Stimulated activated CD8-positive, alpha-beta memory T cell treated with anti-CD3 and anti-CD28 coated beads, Interleukin-12 subunit alpha, Interleukin-12 subunit beta, amount 100 ng/mL, for 4 hours (primary cell): Measurements from ENCODE around the gene ZNF668.
"Not testable (repeated sequence)": the region's sequence is repeated elsewhere in the genome, so short reads cannot be mapped to it uniquely, and the experiment has no call there.

Source experiments
- DNase-seq: peaks from one replicate; pipeline ENCODE4 v3.0.0-alpha.2; 2020; ENCODE audit warnings: low read depth

Gene ZNF668

DNA sequence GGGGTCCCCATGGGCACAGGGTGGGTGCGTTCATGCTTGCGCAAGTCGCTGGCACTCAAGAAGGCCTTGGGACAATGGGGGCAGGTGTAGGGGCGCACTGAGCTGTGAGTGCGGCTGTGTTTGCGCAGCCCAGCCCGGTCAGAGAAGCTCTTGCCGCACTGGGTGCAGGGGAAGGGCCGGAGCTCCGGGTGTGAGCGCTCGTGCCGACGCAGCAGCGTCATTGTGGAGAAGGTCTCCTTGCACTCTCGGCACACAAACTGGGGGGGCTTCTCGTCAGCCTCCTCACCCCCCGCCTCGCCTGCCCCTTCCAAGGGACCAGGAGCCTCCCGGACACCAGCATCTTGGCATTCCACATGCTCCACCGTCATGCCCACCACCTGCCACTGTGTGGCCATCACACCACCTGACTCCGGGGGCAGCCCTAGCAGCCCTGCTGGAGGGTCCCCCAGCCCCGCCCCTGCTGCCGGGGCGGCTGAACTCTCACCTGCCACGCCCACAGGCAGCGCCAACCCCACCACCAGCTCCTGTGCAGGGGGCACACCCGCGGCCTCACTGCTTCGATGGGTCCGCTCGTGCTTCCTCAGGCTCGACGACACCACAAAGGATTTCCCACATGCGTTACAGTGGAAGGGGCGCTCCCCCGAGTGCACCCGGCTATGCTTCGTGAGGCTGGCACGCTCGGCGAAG lies 12.8 kb downstream of the ZNF668 start:
- DNase-seq = no peak

DNA sequence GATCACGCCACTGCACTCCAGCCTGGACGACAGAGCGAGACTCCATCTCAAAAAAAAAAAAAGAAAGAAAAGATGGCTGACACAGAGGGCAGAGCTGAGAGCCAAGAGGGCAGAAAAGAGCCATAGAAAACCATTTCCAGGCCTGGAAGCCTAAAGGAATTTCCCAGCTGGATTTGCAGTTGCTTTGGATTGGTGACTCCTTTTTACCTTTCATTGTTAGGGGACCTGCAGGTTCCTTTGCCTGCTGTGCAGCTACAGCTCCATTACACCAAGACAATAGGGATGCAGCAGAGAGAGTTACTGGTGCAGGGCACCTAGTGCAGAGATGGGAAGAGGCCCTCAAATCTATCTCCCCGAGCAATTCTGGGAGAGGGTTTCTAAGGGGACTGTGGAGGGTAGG lies 18.4 kb downstream of the ZNF668 start:
- no peak for DNase-seq

DNA sequence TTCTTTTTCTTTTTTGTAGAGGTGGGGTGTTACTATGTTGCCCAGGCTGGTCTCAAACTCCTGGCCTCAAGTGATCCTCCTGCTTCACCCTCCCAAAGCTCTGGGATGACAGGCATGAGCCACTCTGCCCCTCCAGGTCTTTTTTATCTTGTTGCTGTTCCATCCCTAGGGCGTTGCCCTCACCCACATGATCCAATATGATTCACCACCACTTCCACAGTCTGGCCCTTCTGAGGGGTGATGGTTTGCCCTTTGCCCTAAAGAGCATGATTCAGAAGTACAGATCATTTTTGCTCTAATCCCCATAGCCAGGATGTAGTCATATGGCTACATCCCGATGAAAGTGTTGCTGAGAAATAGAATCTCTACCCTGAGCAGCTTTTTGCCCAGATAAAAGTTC lies 21.9 kb downstream of the ZNF668 start:
- DNase-seq = no peak

DNA sequence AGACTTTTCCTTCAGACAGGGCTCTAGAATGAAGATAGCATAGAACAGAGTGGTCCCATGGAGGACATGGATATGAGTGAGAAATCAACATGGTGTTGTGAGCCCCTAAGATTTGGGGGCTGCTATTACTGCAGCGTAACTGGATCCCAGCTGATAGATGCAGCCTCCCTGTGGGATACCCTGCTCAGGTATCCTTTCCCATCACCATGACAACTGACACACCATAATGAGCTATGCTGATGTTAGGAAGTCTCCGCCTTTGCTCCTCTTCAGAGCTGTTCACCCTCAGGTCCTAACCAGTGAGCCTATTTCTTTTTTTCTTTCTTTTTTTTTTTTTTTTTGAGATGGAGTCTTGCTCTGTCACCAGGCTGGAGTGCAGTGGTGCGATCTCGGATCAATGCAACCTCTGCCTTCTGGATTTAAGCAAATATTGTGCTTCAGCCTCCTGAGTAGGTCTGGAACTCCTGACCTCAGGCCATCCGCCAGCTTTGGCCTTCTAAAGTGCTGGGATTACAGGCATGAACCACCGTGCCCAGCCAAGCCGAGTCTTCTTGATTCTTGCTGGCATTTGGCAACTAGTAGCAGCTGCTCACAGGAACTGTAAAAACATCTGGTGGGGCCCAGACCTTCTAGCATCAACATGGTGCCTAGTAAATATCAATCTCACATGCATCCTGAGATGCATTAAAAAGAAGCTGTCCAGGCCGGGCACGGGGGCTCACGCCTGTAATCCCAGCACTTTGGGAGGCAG lies 23.6 kb downstream of the ZNF668 start:
- no peak for DNase-seq

DNA sequence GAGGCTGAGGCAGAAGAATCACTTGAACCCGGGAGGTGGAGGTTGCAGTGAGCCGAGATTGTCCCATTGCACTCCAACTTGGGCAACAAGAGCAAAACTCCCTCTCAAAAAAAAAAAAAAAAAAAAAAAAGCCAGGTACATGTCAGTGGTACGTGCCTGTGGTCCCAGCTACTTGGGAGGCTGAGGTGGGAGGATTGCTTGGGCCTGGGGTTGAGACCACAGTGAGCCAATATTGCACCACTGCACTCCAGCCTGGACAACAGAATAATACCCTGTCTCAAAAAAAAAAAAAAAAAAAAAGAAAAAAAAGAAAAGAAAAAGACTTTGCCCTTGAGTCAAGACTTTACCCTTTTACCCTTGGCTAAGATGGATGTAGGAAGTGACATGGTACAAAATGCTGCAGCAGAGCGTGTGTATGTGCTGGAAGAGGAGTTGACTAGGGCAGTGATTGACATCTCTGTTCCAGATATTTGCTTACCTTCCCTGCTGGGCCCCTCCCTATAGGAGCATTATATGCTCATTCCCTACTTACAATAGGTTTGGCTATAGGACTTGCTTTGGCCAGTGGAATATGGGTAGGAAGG lies 30.1 kb downstream of the ZNF668 start:
- no peak for DNase-seq

DNA sequence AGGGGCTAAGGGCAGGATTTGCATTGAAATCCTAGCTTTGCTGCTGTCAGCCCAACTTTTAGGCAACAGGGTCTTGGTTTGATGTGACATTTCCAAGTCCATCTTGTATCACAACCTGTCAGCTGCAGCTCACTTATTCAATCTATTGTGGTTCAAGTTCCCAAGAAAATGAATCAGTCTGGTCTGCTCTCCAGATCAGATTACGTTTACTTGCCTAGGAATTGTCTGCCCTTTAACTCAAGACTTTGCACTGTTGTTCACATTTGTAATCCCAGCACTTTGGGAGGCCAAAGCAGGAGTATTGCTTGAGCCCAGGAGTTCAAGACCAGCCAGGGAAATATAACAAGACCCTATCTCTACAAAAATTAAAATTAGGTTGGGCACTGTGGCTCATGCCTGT lies 30.7 kb downstream of the ZNF668 start:
- DNase-seq = no peak

DNA sequence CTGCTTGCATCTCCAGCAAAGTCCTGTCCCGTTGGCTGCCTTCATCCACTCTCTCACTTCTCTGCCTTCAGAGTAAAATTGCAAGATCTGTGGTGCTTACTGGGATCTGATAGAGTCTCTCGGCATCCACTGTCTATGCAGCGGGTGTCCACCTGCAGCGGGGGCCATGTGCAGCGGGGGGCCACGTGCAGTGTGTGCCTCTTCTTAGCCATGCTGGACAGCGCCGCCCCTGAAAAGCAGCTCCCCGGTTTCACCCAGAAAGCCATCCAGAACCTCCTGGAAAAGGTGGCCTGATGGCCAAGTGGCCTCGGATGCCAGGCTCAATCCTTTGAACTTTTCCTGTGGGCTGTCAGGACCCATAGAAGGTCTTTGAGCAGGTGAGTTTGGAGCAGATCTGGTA lies 31.2 kb downstream of the ZNF668 start:
- no peak for DNase-seq

DNA sequence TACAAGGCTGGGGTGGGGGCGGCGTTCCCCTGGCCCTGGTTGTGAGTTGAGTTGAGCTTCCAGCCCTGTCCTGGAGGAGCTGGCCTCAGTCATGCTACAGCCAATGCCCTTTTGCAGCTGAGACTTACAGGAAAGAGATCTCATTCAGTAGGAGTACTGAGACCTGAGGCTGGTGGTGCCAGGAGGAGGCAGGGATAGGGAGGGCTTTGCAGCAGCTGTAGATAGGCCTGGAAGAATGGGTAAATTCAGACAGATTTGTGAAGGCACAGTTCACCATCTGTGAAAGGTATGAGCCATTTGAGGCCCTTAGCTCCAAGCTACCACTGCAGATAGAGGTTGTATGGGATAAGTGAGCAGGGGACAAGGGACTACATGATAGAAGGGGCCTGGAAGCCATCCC lies 35.0 kb downstream of the ZNF668 start:
- no peak for DNase-seq

DNA sequence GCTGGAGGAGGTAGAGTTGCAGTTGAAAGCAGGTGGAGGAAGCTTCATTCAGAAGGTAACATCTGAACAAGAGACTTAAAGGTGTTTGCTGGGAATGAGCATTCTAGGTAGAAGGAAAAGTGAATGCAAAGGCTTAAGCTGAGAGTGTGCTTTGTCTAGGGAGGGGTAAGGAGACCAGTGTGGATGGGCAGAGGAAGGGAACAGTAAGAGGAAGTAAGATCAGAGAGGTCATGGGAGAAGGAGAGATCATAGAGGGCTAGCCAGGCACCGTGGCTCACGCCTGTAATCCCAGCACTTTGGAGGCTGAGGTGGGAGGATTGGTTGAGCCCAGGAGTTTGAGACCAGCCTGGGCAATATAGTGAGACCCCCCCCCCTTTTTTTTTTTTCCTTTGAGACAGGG lies 37.3 kb downstream of the ZNF668 start:
- no peak for DNase-seq

DNA sequence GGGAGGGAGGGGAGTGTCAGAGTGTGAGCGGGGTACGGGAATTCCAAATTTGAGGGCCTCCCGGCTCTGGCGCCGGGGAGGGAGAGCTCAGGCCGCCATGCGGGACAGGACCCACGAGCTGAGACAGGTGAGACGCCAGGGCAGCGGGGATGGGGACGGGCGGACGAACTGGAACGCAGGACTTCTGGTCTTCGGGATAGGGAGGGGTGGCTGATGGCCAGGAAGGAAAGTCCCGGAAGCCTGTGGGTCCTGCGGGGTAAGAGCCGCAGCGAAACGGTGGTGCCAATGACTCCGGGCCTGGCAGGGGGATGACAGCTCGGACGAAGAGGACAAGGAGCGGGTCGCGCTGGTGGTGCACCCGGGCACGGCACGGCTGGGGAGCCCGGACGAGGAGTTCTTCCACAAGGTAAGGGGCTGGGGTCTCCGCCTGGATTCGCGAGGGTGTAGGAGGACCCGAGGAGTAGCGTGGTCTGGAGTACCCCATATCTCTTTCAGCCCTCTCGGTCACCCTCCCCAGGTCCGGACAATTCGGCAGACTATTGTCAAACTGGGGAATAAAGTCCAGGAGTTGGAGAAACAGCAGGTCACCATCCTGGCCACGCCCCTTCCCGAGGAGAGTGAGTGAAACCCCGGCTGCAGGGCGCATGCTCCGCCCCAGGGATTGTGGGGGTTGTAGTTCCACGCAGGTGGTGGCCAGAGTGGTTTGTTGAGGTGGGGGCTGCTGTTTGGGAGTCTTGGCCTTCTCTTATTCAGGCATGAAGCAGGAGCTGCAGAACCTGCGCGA lies 40.1 kb downstream of the ZNF668 start:
- DNase-seq = peak; percentile 80

DNA sequence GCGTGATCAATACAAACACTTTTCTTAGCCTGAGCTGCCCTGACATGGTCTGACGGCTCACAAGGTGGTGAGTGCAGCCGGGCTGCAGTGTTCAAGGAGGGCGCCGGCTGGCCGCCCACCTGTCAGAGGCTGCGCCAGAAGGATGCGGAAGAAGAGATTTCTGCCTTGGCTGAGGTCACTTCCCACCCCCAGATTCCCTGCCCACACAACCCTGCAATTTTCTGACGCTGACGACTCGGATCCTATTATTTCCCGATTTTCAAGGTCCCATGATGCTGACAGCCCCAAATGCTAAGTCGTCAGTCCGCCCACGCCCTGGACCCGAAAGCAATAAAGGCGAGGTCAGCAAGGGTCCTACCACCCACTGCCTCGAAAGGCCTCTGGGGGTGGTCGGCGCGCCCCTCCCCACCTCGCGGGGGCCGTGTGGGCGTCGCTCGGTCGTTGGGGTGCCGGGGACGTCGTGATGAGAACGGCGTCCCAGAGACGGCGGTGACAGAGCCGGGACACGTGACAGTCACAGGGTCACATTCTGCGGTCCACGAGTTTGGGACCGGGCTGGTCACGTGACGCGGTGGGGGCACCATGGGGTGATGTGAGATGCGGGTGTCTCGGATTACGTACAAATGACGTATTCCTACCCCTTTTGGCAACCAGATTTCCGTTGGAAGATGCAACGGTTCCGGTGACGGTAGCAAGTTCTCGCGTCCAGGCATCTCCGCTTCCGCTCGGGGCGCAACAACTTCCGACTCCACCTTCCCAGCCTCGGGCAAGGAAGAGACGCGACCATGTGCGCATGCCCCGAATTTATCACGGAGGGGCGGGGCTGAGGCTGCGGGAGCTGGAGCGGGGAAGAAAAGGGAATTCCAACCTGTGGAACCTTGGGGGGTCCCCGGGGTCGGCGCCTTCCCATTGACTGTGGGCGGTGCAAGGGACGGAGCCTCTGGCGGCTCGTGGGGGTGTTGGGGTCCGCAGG lies 41.0 kb downstream of the ZNF668 start, which contains the start of gene STX4:
TSS of gene STX4 (plus strand) at position 823 of the 973 bp plus-strand sequence. CDS start 248 bp downstream, outside the sequence.
- peak; percentile 93 for DNase-seq

DNA sequence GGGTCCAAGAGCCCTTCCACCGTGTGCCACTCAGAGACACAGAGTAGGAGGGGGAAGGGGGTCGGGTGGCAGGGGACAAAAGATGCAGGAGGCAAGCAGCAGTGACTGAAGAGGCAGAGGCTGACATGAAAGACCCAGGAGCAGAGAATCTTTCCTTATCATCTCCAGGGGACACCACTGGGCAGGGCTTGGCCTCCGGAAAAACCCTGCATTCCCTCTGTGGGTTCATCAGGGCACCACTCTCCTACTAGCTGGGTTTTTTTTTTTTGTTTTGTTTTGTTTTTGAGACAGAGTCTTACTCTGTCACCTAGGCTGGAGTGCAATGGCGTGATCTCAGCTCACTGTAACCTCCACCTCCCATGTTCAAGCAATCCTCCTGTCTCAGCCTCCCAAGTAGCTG lies 42.8 kb downstream of the ZNF668 start:
- no peak for DNase-seq

DNA sequence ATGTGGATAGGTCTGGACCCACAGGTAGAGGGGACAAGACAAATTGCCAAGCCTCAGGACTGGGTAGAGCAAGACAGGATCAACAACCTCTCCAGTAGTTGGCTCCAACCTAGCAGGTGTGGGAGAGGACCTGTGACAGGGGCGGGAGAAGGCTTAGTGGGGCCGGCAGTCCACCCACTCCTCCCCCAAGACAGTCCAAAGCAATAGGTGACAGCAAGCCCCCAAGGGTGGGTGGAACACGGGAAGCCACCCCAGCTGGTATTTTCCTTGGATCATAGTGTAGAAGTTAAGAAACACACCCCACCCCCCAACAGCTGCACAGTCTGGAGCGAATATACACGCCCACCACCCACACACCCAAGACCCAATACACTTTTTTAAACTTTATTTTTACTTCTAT lies 44.8 kb downstream of the ZNF668 start:
- DNase-seq = no peak

DNA sequence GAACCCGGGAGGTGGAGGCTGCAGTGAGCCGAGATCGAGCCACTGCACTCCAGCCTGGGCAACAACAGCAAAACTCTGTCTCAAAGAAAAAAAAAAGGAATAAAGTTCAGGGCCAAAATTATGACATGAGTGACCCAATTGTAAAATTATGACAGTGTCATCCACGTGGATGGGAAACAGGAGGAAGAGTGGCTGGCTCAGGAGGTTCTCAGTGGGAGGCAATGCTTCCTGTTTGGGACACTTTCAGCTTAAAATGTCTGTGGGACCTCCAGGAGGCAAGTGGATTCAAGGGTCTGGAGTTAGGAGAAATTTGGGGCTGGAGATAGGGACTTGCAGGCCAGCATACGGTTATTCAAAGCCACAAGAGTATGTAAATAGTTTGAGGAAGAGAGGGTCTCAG lies 48.7 kb downstream of the ZNF668 start:
- DNase-seq = no peak

DNA sequence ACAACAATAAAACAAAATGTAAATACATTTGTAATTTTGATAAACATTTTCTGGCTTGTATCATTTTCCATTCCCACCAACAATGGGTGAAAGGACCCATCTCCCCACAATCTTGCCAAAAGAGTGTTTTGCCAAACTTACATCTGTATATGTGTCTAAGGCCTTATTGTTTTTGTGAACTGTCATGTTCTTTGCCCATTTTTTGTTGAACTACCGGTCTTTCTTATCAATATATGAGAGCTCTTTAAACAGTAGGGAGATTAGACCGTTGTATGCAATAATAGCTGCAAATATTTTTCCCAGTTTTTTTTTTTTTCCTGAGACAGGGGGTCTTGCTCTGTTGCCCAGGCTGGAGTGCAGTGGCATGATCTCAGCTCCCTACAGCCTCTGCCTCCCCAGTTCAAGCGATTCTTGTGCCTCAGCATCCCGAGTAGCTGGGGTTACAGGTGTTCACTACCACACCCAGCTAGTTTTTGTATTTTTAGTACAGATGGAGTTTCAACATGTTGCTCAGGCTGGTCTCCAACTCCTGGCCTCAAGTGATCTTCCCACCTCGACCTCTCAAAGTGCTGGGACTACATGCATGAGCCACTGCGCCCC lies 50.3 kb downstream of the ZNF668 start:
- DNase-seq = no peak

DNA sequence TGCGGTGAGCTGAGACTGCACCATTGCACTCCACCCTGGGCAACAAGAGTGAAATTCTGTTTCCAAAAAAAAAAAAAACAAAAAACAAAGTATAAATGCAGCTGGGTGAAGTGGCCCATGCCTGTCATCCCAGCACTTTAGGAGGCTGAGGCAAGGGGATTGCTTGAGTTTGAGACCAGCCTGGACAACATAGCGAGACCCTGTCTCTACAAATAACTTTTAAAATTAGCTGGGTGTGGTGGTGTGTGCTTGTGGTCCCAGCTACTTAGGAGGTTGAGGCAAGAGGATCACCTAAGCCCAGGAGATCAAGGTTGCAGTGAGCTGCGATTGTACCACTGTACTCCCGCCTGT lies 50.8 kb downstream of the ZNF668 start:
- no peak for DNase-seq

DNA sequence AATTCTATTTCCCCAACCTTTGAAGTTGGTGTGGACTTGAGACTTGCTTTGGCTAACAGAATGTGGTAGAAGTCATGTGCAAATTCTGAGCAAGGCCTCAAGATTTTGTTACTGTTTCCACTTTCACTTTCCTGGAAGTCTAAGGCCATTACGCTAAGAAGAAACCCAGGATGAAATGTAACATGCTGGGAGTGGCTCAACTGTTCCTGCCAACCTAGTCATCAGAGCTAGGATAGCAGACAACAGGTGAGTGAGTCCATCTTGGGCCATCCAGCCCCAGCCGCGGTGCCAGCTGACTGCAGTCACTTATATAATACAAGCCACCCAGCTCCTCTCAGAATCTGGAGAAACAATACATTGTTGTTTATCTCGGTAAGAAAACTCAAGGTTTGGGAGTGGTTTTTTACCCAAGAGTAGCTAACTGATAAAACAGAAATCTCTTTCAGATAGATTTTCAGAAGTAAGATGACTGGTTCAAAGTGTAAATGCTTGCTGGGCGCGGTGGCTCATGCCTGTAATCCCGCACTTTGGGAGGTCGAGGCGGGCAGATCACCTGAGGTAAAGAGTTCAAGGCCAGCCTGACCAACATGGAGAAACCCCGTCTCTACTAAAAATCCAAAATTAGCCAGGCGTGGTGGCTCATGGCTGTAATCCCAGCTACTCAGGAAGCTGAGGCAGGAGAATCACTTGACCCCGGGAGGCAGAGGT lies 51.3 kb downstream of the ZNF668 start:
- DNase-seq = no peak

DNA sequence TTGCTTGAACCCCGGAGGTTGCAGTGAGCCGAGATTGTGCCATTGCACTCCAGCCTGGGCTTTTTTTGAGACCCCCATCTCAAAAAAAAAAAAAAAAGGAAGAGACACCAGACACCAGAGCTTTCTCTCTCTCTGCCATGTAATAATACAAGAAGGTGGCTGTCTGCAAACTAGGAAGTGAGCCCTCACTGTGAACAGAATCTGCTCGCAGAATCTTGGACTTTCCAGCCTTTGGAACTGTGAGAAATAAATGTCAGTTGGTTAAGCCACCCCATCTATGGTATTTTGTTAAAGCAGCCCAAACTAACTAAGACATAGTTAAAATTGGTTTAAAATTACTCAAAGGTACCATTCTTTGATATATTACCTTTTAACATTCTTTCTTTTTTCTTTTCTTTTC lies 53.5 kb downstream of the ZNF668 start:
- DNase-seq = no peak

DNA sequence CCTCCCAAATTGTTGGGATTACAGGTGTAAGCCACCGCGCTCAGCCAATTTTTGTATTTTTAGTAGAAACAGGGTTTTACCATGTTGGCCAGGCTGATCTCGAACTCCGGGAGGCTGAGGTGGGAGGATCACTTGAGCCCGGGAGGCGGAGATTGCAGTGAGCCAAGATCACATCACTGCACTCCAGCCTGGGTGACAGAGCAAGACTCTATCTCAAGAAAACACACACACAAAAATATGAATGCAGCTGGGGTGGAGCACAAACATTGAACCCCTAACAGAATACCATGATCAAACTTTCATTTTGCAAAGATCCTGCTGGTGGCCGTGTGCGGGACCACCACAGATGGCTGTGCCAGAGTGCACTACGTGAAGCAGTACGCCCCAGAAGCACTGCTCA lies 56.3 kb downstream of the ZNF668 start:
- DNase-seq = not testable (repeated sequence)

DNA sequence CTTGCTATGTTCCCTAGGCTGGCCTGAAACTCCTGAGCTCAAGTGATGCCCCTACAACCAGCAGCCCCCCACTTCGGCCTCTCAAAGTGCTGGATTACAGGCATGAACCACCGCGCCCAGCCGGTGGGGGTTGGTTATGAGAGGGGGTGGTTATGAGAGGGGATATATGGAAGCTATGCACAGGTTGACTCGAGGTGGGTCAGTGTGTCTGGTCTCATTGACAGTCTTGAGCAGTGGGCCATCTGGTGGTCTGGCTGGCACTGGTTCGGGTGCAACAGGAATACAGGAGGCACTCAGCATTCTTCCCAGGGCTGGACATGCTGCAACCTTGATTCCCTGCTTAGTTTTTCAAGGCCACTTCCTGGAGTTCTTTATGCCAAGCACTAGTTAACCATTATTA lies 58.0 kb downstream of the ZNF668 start:
- DNase-seq = no peak
